Natural killer cell (primary cell): ENCODE results near the gene ABCG1. TPM values are rescaled to one million over a fixed set of nuclear protein-coding genes. Genes with fewer than 3 reads are reported as not detected.
A peak's percentile ranks its signal among the peaks of the same experiment; 100 is the strongest.

ENCODE experiments used
- ATAC-seq, 3 donors: fragments of 150-1000 bp in 2 of 3; fragments of 200-7000 bp in 1 of 3; cut with Tn5 transposase; 1 replicate in 1 of 3; 2 replicates in 2 of 3; pipeline ENCODE4 v1.10.0; 2021; ENCODE audit warnings: mild to moderate bottlenecking in 2 of 3, moderate library complexity in 2 of 3
- DNase-seq, 2 donors: peaks; one replicate each; pipeline versions ENCODE4 v3.0.0 to v3.0.0-alpha.2; 2013 to 2021; ENCODE audit warnings: mixed read lengths in 1 of 2
- H3K27ac ChIP-seq: one replicate; pipeline ENCODE4 v1.5.1; 2013; ENCODE audit warnings: mild to moderate bottlenecking, low read length
- H3K27me3 ChIP-seq: one replicate; pipeline ENCODE4 v1.6.1; 2013; ENCODE audit warnings: low read length; ENCODE audit not compliant: control insufficient read depth, insufficient read depth
- H3K36me3 ChIP-seq: one replicate; pipeline ENCODE4 v1.6.1; 2013; ENCODE audit warnings: low read length; ENCODE audit not compliant: control insufficient read depth, insufficient read depth
- H3K4me1 ChIP-seq: one replicate; pipeline ENCODE4 v1.6.1; 2013; ENCODE audit warnings: low read length; ENCODE audit not compliant: control insufficient read depth, insufficient read depth
- H3K4me3 ChIP-seq: one replicate; pipeline ENCODE4 v1.5.1; 2013; ENCODE audit warnings: low read length
- H3K9me3 ChIP-seq: one replicate; pipeline ENCODE4 v1.6.1; 2013; ENCODE audit warnings: low read length; ENCODE audit not compliant: control insufficient read depth, insufficient read depth
- H3K27ac Mint-ChIP-seq, 2 donors: one replicate each; pipeline ENCODE4 v1.8.0; 2022; ENCODE audit warnings: mild to moderate bottlenecking in 2 of 2, mixed read lengths in 2 of 2, moderate library complexity in 1 of 2
- H3K27me3 Mint-ChIP-seq, 2 donors: one replicate each; pipeline ENCODE4 v1.8.0; 2022; ENCODE audit warnings: low read depth in 2 of 2, mixed read lengths in 2 of 2
- H3K36me3 Mint-ChIP-seq: one replicate; pipeline ENCODE4 v1.8.0; 2022; ENCODE audit warnings: mixed read lengths
- H3K4me1 Mint-ChIP-seq, 2 donors: one replicate each; pipeline ENCODE4 v1.8.0; 2022; ENCODE audit warnings: mixed read lengths in 2 of 2
- H3K4me3 Mint-ChIP-seq: one replicate; pipeline ENCODE4 v1.8.0; 2022; ENCODE audit warnings: mild to moderate bottlenecking, moderate library complexity, mixed read lengths
- H3K9me3 Mint-ChIP-seq, 2 donors: one replicate each; pipeline ENCODE4 v1.8.0; 2022; ENCODE audit warnings: mixed read lengths in 2 of 2
- WGBS: methylation state at CpG from one replicate; pipeline ENCODE4 v1.1.7; 2013; ENCODE audit warnings: missing lambda C conversion rate; ENCODE audit not compliant: insufficient coverage; 5-methylcytosine and 5-hydroxymethylcytosine counted together
- intact Hi-C: fragments of 100-400 bp; cut with micrococcal nuclease; formaldehyde crosslinking; loops from one replicate; pipeline ENCODE4 v1.14.2; 2022
- total RNA-seq, 4 donors: library from RNA; stranded (reverse); fragments of 120-200 nt in 1 of 4; gene quantifications; one replicate each; pipeline versions ENCODE4 v1.2.3 to v1.2.4, GENCODE V29; 2013 to 2022
- TF ChIP-seq, protein P1 (sequence below): fragments of 200-600 bp; IDR thresholded peaks from one replicate; pipeline ENCODE4 v1.8.0; 2022; ENCODE audit warnings: antibody characterized with exemption

The ABCG1 gene
- total RNA-seq, 3 donors from 2014 or later (not counting 1 experiment from before 2014, with no cell fraction given): 10.4 to 14.7 (median 13.8) TPM

DNA sequence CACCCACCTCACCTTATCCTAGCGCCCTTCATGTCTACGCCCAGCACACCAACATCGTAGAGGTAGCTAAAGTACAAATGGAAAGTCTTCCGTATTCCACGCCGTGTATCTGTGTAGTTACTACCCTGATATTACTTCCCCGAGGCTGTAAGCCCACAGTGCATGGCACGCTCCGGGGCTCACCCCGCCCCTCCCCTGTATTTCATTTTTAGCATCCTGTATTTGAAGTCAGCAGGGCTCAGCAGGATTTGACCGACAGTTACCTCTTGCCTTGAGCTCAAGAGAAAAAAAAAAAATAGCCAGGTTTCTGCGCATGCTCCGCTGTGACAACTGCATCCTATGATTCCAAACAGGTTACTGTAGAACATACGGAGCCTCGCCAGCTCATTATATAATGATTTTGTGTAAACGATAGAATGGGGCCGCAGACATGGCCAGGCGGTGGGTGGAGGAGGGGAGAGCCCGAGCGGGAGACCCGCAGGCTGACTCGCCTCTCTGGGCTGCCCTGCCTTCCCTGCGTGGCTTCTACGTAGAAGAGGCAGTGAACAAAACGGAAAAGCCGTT is 1.3 kb downstream of the ABCG1 start:
- TF ChIP-seq, protein P1, sequence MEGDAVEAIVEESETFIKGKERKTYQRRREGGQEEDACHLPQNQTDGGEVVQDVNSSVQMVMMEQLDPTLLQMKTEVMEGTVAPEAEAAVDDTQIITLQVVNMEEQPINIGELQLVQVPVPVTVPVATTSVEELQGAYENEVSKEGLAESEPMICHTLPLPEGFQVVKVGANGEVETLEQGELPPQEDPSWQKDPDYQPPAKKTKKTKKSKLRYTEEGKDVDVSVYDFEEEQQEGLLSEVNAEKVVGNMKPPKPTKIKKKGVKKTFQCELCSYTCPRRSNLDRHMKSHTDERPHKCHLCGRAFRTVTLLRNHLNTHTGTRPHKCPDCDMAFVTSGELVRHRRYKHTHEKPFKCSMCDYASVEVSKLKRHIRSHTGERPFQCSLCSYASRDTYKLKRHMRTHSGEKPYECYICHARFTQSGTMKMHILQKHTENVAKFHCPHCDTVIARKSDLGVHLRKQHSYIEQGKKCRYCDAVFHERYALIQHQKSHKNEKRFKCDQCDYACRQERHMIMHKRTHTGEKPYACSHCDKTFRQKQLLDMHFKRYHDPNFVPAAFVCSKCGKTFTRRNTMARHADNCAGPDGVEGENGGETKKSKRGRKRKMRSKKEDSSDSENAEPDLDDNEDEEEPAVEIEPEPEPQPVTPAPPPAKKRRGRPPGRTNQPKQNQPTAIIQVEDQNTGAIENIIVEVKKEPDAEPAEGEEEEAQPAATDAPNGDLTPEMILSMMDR: no peak
- H3K4me3 Mint-ChIP-seq: peak overlapping the region; percentile 95
- H3K4me1 ChIP-seq: peaks cover 35% of the 10 kb centered on the region
- no peaks in the 10 kb centered on the region for H3K9me3 Mint-ChIP-seq
- H3K4me1 Mint-ChIP-seq: peaks cover 17 to 28% of the 10 kb centered on the region in 2 donors
- H3K27ac ChIP-seq: peak overlapping the region; percentile 74
- DNase-seq (peak; percentile 67 to 96), ATAC-seq (peak; percentile 81 to 91 (median 84))
- H3K27me3 ChIP-seq: no peaks in the 10 kb centered on the region
- WGBS: under 1% methylated on average over 26 of the region's 26 CpGs
- H3K36me3 ChIP-seq: no peaks in the 10 kb centered on the region
- H3K27ac Mint-ChIP-seq: peak overlapping the region; percentile 77 to 92
- peak overlapping the region; percentile 64 for H3K4me3 ChIP-seq
- peaks cover 0 to 8% of the 10 kb centered on the region in 2 donors for H3K27me3 Mint-ChIP-seq
- peaks cover 9% of the 10 kb centered on the region for H3K9me3 ChIP-seq
- intact Hi-C loops: loop anchor here (1.0 to 2.0 kb wide), 3 partner anchors 8 to 32 kb away; no protein-coding TSS in a partner anchor
- H3K36me3 Mint-ChIP-seq: no peaks in the 10 kb centered on the region

DNA sequence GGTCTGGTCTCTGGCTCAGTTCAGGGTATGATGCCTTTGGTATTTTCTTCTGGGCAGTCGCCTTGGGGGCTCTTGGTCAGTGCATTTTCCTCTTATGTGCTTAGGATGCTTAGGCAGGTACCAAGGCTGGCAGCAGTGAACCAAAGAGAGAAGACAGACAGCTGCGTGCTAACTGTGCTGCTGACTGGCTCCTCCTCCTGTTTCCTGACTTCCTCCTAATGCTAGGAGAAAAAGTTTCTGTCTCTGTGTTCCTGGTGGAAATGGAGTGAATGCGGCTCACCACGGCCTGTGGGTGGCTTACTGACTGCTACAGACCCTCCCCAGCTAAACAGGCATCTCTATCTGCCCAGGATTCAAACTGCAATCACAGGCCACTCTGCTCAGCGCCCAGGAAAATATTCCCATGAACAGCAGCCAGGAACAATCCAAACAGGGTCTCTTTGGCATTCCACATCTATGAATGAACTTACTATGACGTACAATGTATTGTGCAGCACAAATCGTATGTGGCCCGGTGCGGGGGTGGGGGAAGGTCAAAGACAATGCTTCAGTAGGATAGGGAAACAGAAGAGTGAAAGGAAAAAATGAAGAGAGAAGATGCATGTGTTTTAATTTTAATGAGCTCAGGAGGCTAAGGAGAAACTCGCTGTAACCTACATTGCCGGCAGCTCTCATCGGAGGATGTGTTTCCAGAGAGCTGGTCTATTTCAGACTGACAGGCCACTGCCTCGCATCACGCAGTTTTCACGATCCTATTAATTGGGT is 2.8 kb downstream of the ABCG1 start:
- Mint-ChIP-seq H3K9me3 (no peaks in the 10 kb centered on the region), H3K27ac (no peak overlapping the region)

DNA sequence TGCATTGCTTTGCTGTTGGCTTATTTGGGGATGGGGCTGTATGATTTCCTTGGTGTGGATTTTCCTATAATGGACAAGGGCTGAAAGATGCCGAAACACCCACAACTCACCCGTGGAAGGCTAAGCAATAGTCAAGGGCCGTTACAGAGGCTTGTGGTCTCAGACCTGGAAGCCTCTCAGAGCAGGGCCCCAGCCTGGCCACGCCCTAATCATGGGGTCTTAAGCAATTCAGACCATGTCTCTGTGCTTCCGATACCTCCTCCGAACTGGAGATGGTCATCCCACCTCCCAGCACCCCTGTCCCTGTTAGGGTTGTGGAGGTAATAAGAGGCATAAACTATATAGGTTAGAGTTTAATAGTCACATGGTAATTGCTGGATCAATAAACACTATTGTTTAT is 3.4 kb downstream of the ABCG1 start:
- TF ChIP-seq, protein P1: no peak
- Histone ChIP-seq H3K27ac (no peak overlapping the region), H3K4me1 (peaks cover 37% of the 10 kb centered on the region), H3K9me3 (no peaks in the 10 kb centered on the region), H3K27me3 (no peaks in the 10 kb centered on the region), H3K36me3 (no peaks in the 10 kb centered on the region), H3K4me3 (no peak overlapping the region)
- no peak for DNase-seq
- H3K27me3 Mint-ChIP-seq: peaks cover 0 to 8% of the 10 kb centered on the region in 2 donors
- H3K4me3 Mint-ChIP-seq: no peak overlapping the region
- H3K4me1 Mint-ChIP-seq: peaks cover 25 to 45% of the 10 kb centered on the region in 2 donors
- H3K36me3 Mint-ChIP-seq: no peaks in the 10 kb centered on the region
- ATAC-seq: no peak
- intact Hi-C loops: no loop called here
- 90% methylated on average over 4 of the region's 6 CpGs for WGBS
- no peaks in the 10 kb centered on the region for H3K9me3 Mint-ChIP-seq
- H3K27ac Mint-ChIP-seq: peak overlapping the region in 1 of 2 donors; percentile 60

More for the DNA sequence above, 2.8 kb downstream of the ABCG1 start:
- Mint-ChIP-seq H3K4me1 (peaks cover 22 to 39% of the 10 kb centered on the region in 2 donors), H3K27me3 (peaks cover 0 to 8% of the 10 kb centered on the region in 2 donors), H3K4me3 (no peak overlapping the region), H3K36me3 (no peaks in the 10 kb centered on the region)
- ATAC-seq: no peak
- TF ChIP-seq, protein P1: no peak
- 83% methylated on average over 15 of the region's 15 CpGs for WGBS
- no peak for DNase-seq
- H3K9me3 ChIP-seq: no peaks in the 10 kb centered on the region
- H3K4me3 ChIP-seq: no peak overlapping the region
- H3K36me3 ChIP-seq: no peaks in the 10 kb centered on the region
- H3K4me1 ChIP-seq: peaks cover 35% of the 10 kb centered on the region
- intact Hi-C loops: loop anchor here (2.0 kb wide), 1 partner anchor 13 kb away; no protein-coding TSS in a partner anchor
- no peaks in the 10 kb centered on the region for H3K27me3 ChIP-seq
- H3K27ac ChIP-seq: no peak overlapping the region
